ENCODE measurements around the gene PPP1R12C.

- TF ChIP-seq YY1 (IDR thresholded peaks at IDR 0.05; ENCODE audit: insufficient read depth, insufficient read length) (no peak), ZNF274 (IDR thresholded peaks at IDR 0.05; ENCODE audit: low read depth, low read length) (no peak)
Measured at GRCh38 chr19:55109527-55110291, 7.7 kb downstream of the PPP1R12C start.
